Measurements from ENCODE around the gene SEPTIN3.

SEPTIN3 gene

GRCh38 chr22:41963453-41964111, 5.7 kb upstream of the SEPTIN3 start:
- Histone ChIP-seq H3K27ac (no peak overlapping the region), H3K9ac (peak overlapping the region in 1 of 11 experiments; percentile 48; a peak in 1 of 22 replicates), H3K4me2 (no peak overlapping the region), H3K4me3 (no peak overlapping the region), H4K20me1 (no peaks in the 10 kb centered on the region), H3K36me3 (no peaks in the 10 kb centered on the region), H3K4me1 (peaks cover 8 to 24% (median 15%) of the 10 kb centered on the region in 10 experiments; a peak in 19 of 20 replicates), H3K9me3 (replicated peaks in 1 of 11) (no peaks in the 10 kb centered on the region), H3K27me3 (no peaks in the 10 kb centered on the region)
- no peak for TF ChIP-seq Cebpa-rat (IDR thresholded peaks at IDR 0.05)

DNA sequence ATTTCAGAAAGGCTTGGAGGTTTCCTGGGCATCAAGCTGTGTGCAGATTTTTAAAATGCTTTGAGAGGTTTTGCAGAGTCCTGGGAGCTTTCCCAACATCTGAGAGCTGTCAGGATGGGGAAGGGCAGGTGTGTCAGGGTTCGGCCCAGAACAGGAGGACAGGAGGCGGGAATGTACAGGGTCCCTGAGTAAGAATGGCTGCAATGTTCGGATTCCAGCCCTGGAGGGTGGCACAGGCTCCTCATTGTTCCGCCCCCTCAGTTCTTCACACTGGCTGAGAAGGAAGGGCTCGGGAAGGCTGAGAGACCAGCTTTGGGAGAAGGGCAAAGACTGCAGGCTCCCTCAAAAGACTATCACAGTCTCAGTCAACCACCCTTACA, 5.1 kb upstream of the SEPTIN3 start:
- H3K9me3 ChIP-seq (replicated peaks in 1 of 11) = no peaks in the 10 kb centered on the region
- no peaks in the 10 kb centered on the region for H3K27me3 ChIP-seq
- no peaks in the 10 kb centered on the region for H3K36me3 ChIP-seq
- H3K4me3 ChIP-seq = no peak overlapping the region
- peak overlapping the region in 1 of 11 experiments; percentile 48; a peak in 1 of 22 replicates for H3K9ac ChIP-seq
- no peak overlapping the region for H3K27ac ChIP-seq
- TF ChIP-seq Cebpa-rat (IDR thresholded peaks at IDR 0.05) = no peak
- H3K4me1 ChIP-seq = peaks cover 8 to 29% (median 19%) of the 10 kb centered on the region in 10 experiments; a peak in 19 of 20 replicates
- H3K4me2 ChIP-seq = no peak overlapping the region
- no peaks in the 10 kb centered on the region for H4K20me1 ChIP-seq

DNA sequence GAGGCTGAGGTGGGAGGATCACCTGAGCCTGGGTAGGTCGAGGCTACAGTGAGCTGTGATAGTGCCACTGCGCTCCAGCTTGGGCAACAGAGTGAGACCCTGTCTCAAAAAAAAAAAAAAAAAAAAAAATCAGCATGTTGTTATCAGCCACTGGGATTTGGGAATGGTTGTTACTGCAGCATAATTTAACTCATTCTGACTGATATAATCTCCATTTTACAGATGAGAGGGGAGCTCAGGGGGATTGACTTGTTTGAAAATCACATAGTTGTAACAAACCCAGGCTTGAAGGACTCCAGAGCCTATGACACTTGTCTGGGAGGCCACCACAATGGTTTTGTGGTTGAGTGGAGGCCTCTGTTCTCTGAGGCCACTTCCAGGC, 3.0 kb upstream of the SEPTIN3 start:
- H3K4me2 ChIP-seq = no peak overlapping the region
- peak overlapping the region in 2 of 11 experiments; percentile 30 to 45; a peak in 3 of 22 replicates for H3K27ac ChIP-seq
- H3K36me3 ChIP-seq = no peaks in the 10 kb centered on the region
- H4K20me1 ChIP-seq = no peaks in the 10 kb centered on the region
- no peak for TF ChIP-seq Cebpa-rat (IDR thresholded peaks at IDR 0.05)
- H3K4me3 ChIP-seq = no peak overlapping the region
- peaks cover 0 to 18% (median 9%) of the 10 kb centered on the region in 10 experiments; a peak in 11 of 20 replicates for H3K4me1 ChIP-seq
- H3K9me3 ChIP-seq (replicated peaks in 1 of 11) = no peaks in the 10 kb centered on the region
- H3K27me3 ChIP-seq = no peaks in the 10 kb centered on the region
- peak overlapping the region in 3 of 11 experiments; percentile 8 to 50 (median 49); a peak in 3 of 22 replicates for H3K9ac ChIP-seq

DNA sequence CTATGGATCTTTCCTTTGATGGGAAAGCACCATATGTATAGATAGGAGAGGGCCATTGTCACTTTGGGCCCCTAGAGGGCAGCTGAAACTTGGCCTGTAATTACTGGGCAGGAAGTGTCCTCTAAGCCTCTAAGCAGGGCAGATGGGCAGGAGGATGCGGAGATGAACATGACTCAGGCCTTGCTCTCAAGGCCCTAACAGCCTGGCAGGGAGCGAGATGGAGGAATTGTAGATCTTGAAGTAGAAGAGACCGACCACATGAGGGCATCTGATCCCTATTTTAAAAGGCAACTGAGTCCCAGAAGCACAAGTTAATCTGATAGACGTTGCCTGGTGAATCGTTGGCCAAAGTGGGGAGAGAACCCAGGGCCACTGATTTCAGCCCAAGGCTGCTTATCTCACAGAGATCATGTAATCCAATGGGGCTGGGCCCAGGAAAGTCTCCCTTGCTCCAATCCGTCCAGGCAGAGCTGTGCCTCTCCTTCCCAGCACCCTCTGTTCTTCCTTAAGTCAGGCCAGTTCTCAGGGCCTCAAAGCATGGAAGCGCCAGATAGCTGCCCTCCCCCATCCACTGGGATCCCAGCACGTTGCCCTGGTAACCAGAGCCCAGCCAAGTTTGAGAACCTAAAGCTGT, 2.5 kb upstream of the SEPTIN3 start:
- Histone ChIP-seq H3K4me1 (peaks cover 0 to 18% (median 9%) of the 10 kb centered on the region in 10 experiments; a peak in 11 of 20 replicates), H3K27ac (peak overlapping the region in 4 of 11 experiments; percentile 14 to 45 (median 36); a peak in 8 of 22 replicates)
- no peak for TF ChIP-seq Cebpa-rat (IDR thresholded peaks at IDR 0.05)

GRCh38 chr22:41968601-41969000, 642 bp upstream of the SEPTIN3 start:
- no peaks in the 10 kb centered on the region for H3K36me3 ChIP-seq
- no peaks in the 10 kb centered on the region for H3K27me3 ChIP-seq
- H3K9me3 ChIP-seq (replicated peaks in 1 of 11) = no peaks in the 10 kb centered on the region
- peak overlapping the region in 1 of 11 experiments; percentile 36; a peak in 2 of 22 replicates for H3K4me2 ChIP-seq
- H3K27ac ChIP-seq = no peak overlapping the region
- H3K4me3 ChIP-seq = no peak overlapping the region
- H3K4me1 ChIP-seq = peaks cover 0 to 27% (median 17%) of the 10 kb centered on the region in 10 experiments; a peak in 15 of 20 replicates
- H3K9ac ChIP-seq = peak overlapping the region in 1 of 11 experiments; percentile 25; a peak in 1 of 22 replicates
- no peak for TF ChIP-seq Cebpa-rat (IDR thresholded peaks at IDR 0.05)
- H4K20me1 ChIP-seq = no peaks in the 10 kb centered on the region

More for the DNA sequence above, 2.5 kb upstream of the SEPTIN3 start:
- no peaks in the 10 kb centered on the region for H3K36me3 ChIP-seq
- H3K4me3 ChIP-seq = no peak overlapping the region
- no peaks in the 10 kb centered on the region for H3K27me3 ChIP-seq
- H4K20me1 ChIP-seq = no peaks in the 10 kb centered on the region
- H3K9me3 ChIP-seq (replicated peaks in 1 of 11) = no peaks in the 10 kb centered on the region
- peak overlapping the region in 2 of 11 experiments; percentile 6 to 19; a peak in 1 of 22 replicates for H3K4me2 ChIP-seq
- H3K9ac ChIP-seq = peak overlapping the region in 3 of 11 experiments; percentile 8 to 50 (median 49); a peak in 6 of 22 replicates

GRCh38 chr22:41970601-41971000, 1.4 kb downstream of the SEPTIN3 start:
- Histone ChIP-seq H3K4me1 (peaks cover 0 to 45% (median 33%) of the 10 kb centered on the region in 10 experiments; a peak in 16 of 20 replicates), H3K4me3 (no peak overlapping the region), H3K36me3 (no peaks in the 10 kb centered on the region), H3K4me2 (no peak overlapping the region), H4K20me1 (no peaks in the 10 kb centered on the region), H3K27ac (no peak overlapping the region), H3K9ac (no peak overlapping the region), H3K9me3 (replicated peaks in 1 of 11) (no peaks in the 10 kb centered on the region), H3K27me3 (peaks cover 6 to 10% (median 8%) of the 10 kb centered on the region in 11 experiments; a peak in 20 of 22 replicates)
- no peak for TF ChIP-seq Cebpa-rat (IDR thresholded peaks at IDR 0.05)

GRCh38 chr22:41971431-41971830, 2.2 kb downstream of the SEPTIN3 start:
- Histone ChIP-seq H3K9ac (no peak overlapping the region), H4K20me1 (peaks cover 0 to 4% (median 0%) of the 10 kb centered on the region in 11 experiments; a peak in 1 of 22 replicates), H3K9me3 (replicated peaks in 1 of 11) (no peaks in the 10 kb centered on the region), H3K4me3 (no peak overlapping the region), H3K27me3 (peaks cover 15 to 19% (median 17%) of the 10 kb centered on the region in 11 experiments; a peak in 21 of 22 replicates), H3K27ac (no peak overlapping the region), H3K4me1 (peaks cover 0 to 53% (median 40%) of the 10 kb centered on the region in 10 experiments; a peak in 17 of 20 replicates), H3K36me3 (no peaks in the 10 kb centered on the region), H3K4me2 (no peak overlapping the region)
- no peak for TF ChIP-seq Cebpa-rat (IDR thresholded peaks at IDR 0.05)

GRCh38 chr22:41974691-41975290, 5.5 kb downstream of the SEPTIN3 start:
- TF ChIP-seq Cebpa-rat (IDR thresholded peaks at IDR 0.05) = peak in 3 of 11 experiments; percentile 21 to 78 (median 71); a peak in 4 of 22 replicates
- Histone ChIP-seq H3K9ac (no peak overlapping the region), H4K20me1 (peaks cover 0 to 4% (median 0%) of the 10 kb centered on the region in 11 experiments; a peak in 1 of 22 replicates), H3K9me3 (replicated peaks in 1 of 11) (no peaks in the 10 kb centered on the region), H3K36me3 (no peaks in the 10 kb centered on the region), H3K27ac (no peak overlapping the region), H3K27me3 (peaks cover 23 to 36% (median 30%) of the 10 kb centered on the region in 11 experiments), H3K4me3 (no peak overlapping the region), H3K4me2 (peak overlapping the region in 9 of 11 experiments; percentile 5 to 99 (median 35); a peak in 10 of 22 replicates), H3K4me1 (peaks cover 0 to 49% (median 37%) of the 10 kb centered on the region in 10 experiments; a peak in 18 of 20 replicates)

Measured in BLaER1 treated with 17β-estradiol and CSF1 and Interleukin-3, amounts not matched to agents 10 nM and 100 nM (cell line).